Superior temporal gyrus (tissue), 1 donor: ENCODE data around the gene COBL.
"Not testable (repeated sequence)": the region's sequence is repeated elsewhere in the genome, so short reads cannot be mapped to it uniquely, and the experiment has no call there.

Experiments used
- DNase-seq: peaks from one replicate; pipeline ENCODE4 v3.0.0-alpha.2; 2016; ENCODE audit errors: extremely low spot score

The COBL gene

DNA sequence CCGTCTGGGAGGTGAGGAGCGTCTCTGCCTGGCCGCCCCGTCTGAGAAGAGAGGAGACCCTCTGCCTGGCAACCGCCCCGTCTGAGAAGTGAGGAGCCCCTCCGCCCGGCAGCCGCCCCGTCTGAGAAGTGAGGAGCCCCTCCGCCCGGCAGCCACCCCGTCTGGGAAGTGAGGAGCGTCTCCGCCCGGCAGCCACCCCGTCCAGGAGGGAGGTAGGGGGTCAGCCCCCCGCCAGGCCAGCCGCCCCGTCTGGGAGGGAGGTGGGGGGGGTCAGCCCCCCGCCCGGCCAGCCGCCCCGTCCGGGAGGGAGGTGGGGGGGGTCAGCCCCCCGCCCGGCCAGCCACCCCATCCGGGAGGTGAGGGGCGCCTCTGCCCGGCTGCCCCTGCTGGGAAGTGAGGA lies 108.5 kb downstream of the COBL start:
- DNase-seq = not testable (repeated sequence)

DNA sequence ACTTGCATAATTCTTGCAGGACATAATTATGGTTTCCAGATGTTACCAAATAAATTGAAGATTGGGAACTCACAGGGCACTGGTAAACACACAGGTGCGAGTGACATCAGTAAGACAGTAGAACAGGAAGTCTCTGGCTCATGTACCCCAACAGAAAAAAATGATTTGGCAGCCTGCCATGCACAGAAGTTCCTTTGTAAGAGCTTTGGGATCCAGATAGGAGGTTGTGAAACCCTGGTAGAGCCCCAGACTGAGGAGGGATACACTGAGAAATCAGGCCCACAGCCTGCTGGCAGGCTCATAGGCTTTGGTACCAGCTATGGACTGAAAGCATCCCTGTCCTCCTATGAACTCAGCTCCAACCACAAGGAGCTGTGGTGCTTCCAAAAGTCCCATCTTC lies 118.0 kb downstream of the COBL start:
- DNase-seq = no peak

DNA sequence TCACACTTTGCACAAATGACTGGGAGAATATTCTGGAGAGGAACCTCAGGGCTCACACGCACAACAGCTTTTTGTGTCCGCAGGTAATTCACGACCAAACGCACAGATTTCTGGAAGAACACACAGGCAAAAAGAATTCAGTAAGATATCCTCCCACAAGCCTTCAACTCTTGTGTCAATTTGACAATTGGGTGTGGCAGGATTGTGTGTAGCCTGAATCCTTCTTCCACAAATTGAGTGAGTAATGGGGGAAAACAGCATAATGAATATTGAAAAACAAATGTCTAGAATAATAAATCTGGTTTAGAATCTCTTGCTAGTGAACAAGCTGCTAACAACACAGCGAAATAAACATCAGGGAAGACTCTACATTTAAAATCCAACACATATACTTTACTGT lies 125.6 kb downstream of the COBL start:
- no peak for DNase-seq

DNA sequence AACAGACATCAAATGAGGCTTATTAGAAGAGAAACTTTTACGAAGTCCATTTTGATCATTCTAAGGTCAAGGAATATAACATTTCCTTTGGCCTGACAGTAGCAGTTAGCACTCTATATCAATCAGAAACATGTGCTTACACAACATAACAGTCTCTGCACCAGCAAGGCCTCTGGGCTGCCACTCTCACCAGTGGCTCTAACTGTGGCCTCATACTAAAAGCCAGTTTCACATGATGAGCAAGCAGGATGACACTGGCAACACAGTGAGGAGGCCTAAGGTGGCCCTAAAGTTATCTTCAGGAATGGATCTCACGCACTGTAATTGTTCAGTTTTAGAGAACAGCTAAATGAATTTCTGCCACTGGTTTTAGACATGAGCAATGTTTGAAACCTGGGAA lies 126.8 kb downstream of the COBL start:
- DNase-seq = no peak

DNA sequence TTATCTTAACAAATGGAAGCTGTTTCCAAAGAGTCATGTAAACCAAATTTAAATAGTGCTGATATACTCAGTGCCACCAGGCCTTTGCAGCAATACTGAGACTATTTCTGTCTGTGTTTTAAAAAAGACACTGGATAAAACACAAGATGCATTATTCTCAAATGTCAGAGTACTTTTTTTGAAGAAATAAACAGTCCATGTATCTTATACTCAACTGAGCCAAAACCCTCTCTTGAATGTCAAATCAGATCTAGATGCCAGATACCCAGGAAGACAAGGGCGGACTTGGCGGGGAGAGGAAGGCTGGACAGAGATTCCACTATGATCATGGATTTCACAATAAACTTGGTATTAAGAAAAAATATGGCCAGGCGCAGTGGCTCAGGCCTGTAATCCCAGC lies 127.6 kb downstream of the COBL start:
- DNase-seq = no peak

DNA sequence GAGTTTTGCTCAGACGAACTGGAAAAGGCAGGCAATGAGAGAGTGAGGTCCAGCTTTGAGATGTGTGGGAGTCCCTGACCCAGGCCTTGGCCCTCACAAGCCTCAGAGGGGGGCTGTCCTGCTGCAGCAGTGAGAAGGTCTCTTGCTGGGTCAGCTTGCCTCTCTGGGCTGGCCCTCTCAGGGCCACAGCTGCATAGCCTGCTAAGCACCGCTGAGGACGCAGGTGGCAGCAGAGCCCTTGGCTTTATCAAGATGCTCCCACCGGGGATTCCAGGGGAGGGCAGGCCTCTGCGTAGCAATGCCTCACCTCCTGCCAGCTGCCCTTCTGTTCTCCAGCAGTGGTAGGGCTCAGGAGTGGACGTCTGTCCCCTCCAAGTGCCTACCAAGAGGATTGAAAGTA lies 128.7 kb downstream of the COBL start:
- DNase-seq = peak; percentile 76

DNA sequence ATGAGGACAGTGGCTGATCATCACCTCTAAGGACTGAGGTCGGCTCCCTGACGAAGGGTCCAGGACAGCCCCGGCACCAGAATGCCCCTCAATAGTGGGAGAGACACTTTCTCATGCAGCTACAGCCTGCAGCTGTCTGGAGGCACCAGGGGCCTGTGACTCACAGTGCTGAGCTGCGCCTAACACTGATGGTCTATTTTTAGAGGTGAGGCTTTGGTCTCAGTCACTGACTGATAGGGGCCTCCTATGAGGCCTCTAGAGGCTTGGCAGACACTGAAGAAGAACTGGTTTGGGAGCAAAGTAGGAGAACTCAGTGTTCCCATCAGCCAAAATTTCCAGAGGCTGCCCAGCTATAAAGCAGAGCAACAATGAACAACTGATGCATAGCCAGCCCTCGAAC lies 130.1 kb downstream of the COBL start:
- DNase-seq = peak; percentile 69

DNA sequence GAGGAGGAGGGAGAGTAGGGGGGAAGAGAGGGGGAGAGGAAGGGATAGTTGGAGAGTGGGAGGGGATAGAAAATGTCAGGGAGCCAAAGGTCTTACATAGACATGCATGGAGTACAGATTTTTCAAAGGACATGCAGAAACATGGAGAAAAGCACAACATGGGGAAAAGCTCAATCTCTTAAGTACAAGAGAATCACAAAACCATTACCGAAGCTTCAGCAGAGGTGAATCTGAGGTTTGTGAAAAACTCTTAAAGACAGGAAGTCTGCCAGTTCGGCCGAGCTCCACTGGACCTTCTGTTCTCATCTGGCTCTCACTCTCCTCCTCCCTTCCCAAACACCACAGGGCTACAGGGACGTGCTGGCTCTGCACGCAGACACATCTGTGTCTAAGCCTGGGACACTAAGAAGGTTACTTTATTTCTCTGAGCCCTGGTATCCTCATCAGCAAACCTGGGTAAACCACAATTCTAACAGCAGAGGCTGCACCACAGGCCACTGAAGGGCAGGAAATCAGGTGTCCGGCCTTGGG lies 133.9 kb downstream of the COBL start:
- DNase-seq = no peak

DNA sequence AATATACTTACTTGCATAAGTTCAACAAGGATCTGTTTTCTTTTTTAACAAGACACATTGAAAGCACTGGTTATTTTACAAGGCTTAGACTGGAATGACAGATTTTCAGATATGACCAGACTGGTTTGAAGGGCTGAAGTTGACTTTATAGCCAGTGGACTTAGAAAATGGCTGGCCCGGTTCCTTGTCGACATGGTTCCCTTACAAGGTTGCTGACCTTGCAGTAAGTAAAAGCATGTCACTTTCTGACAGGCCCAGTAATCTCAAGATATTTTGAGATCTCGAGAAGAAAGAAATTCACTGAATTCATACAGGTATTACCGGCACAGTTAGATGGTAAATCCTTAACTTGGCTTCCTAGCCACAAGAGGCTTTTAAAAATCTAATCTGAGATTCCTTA lies 136.5 kb downstream of the COBL start:
- no peak for DNase-seq

DNA sequence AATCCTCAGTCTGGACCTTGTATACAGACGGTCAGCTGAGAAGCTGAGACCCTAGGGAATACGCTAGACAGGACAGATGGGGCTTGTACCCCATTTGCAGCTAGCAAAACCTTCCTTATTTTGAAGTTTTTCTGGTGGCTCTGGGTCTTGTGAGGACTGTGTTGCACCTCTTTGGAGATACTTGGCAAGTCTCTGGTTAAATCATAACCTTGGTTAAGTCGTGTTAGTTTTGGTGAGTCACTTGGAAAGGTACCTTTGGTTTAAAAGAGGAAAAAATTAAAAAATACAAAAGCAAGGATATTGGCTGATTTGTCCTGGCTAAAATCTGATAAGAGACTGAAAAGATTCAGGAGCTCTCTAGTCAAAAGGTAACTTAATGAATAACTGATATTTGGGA lies 140.6 kb downstream of the COBL start:
- DNase-seq = no peak

DNA sequence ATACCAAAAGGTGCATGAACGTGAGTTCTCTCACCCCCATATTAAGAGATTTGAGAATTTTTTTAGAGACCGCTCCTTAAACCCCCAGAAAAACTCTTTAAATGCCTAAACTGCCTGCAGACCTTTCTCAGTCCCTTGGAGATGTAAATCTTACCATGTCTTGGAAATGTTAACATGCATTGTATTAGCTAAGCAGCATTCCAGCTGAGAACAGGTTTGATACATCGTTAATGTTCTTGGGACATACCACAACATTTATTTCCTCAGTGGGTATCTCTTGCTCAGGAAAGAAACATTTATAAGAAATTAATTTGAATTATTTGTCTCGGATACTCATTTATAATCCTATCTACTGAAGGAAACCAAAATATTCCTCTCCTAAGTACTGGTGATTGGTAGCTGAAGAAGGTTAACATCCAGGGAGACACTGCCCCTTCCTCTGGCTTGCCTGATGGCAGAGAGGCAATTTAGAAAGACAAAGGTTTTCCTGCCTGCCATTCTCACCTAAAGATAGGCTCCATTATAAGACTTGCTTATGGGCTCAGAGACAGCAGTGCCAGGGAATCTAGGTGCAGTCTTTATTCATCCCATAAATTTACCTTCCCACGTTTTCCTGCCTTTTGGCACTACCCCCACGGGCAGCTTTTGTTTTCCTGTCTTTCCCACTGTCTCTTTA lies 141.2 kb downstream of the COBL start:
- no peak for DNase-seq

DNA sequence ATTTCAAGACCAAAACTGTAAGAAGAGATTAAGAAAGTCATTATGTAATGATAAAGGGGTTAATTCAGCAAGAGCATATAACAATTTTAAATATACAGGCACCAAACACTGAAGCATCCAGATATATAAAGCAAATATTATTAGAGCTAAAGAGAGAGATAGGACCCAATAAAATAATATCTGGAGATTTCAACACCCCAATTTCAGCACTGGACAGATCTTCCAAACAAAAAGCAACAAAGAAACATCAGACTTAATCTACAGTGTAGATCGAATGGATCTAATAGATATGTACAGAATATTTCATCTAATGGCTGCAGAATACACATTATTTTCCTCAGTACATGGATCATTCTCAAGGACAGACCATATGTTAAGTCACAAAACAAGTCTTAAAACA lies 151.3 kb downstream of the COBL start:
- DNase-seq = no peak

DNA sequence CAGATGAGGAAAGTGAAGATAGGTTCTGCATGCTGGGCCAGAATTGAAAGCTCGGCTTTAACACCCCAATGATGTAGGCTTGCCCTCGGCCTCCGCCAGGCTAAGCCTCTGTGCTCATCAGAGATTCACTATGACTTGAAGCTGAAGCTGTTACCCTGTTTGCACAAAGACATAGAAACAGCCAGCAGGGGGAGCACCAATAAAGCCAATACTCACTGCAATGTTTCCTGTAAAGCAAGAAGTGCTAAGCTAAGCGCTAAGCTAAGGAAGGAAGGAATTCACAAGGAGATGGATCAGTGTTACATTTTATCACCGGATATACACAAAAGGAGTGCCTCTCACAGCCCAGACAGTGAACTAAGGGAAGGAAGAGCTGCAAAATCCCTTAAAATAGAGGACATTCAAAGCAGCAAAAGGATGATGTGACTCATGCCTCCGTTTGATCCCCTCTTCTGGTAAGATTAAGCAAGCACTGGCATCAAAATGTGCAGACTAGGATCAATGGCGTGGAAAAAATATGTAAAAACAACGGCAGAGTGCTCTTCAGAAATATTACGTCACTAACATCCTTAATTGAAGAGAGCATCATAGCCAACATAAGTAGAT lies 153.8 kb downstream of the COBL start:
- DNase-seq = peak; percentile 99

DNA sequence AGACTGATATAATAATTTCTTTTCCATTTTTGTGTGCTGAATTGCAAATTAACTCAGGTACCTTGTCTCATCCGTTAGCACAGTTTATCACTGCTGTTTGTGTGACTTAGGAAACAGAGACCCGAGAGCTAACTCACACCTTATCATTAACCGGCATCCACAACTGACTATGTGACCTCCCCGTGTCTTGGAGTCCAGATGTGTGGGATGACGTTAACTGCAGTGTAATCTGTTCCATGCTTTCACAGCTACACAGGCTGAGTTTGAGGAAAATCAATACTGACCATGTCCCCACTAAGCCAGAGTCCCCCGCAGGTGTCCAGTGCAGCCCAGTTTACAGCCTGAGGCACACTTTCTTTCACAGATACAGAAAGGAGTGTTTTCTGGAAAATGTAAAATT lies 154.7 kb downstream of the COBL start:
- DNase-seq = no peak

DNA sequence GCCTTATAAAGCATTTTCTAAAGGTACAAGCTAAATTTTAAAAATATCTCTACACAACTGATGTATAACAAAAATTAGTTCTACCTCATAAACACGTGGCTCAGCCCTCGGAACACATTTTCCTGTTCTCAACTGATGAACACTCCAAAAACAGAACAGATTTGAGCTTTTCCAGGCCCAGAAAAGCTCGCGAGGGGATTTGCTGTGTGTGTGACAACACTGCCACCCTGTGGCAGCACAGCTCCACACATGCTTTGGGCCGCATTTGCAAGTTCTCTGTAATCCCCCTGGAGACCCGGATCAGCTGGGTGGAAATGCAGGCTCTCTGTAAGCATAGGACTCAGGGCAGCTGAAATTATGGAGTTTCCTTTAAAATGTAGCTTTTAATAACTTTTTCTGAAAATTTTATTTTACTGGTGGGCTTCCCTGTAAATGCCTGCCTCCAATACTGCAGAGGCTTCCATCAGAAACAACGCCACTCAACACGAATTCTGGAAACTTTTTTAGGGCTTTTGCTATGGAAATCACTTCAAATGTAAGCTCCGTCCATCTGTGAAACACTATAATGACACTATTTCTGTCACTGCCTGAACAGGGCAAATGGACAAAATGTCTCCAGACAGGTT lies 155.5 kb downstream of the COBL start:
- DNase-seq = peak; percentile 92

DNA sequence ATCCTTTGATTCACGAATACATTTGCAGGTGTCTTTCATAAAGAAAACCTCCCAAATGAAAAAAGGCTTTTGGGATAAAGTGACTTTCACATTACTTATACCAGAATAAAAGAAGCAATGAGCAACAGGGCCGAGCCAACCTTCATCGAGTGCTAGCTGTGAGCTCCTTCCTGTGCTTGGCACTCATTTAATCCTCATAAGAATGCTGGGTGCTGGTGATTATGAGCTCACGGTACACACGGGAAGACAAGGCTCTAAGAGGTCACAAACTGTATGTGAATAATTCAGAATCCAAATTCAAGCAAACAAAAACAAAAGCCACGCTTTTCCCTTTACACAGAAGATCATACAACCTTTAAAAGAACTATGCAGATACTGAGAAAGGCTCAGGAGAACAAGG lies 156.2 kb downstream of the COBL start:
- peak; percentile 45 for DNase-seq

DNA sequence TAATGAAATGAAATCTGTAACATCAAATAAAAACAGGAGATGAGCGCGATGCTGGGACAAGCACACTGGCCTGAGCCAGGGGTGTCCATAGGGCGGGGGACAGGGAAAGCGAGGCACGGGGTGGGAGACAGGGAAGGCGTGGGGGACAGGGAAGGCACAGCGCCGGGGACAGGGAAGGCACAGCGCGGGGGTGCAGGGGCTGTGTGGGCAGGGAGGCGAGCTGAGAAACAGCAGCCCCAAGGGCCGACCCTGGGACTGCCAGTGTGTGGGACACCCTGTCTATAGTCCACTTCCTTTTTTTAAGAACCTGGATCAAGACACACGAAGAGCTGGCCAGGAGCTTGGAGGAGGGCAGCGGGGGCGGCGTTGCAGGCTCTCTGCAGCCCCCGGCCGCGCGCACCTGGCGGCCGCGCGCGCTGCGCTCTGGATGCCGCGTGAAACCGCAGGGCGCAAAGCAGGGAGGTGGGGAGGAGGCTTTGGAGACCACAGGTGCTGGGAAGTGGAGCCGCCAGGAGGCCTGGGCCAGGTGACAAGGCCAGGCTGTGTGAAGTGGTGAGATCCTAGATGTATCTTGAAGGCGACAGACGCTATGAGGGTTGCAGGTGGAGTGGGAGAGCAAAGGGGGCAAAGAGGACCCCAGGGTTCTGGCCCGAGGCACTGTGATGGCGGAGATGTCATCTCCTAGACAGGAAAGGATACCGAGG lies 157.7 kb downstream of the COBL start:
- DNase-seq = no peak

DNA sequence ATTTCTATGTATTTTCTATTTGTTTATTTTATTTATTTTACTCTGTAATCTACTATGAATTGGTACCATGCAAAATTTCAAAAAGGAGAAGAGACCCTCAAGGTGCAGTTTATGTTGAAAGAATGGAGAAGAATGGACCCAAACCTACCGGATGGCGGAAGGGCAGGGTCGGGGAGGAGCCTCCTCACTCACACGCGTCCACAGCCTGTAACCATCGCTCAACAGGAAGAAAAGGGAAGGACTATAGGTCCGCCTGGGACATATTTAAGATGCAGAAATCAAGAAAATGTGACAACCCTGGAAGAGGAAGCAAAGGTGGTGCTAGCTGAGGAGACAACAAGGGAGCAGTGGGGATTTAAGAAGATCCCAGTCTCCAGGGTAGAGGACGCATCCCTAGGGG lies 158.4 kb downstream of the COBL start:
- DNase-seq = no peak

DNA sequence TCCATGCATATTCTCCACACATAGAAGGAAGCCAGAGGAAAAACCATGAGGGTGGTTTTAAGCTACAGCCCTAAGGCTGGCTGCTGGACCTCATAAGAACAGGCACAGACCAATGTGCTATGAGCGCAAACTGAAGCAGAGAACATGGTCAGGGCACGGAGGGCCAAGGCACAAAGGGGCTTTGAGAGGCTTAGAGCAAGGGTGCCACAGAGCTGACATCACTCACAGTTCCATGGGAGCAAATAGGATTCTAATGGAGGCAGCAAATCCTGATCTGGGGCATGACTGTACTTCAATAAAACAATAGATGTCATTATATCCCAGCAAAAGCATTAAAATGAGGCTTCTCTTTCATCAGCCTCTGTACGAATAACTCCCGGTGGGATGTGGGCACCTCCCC lies 162.4 kb downstream of the COBL start:
- DNase-seq = peak; percentile 92

DNA sequence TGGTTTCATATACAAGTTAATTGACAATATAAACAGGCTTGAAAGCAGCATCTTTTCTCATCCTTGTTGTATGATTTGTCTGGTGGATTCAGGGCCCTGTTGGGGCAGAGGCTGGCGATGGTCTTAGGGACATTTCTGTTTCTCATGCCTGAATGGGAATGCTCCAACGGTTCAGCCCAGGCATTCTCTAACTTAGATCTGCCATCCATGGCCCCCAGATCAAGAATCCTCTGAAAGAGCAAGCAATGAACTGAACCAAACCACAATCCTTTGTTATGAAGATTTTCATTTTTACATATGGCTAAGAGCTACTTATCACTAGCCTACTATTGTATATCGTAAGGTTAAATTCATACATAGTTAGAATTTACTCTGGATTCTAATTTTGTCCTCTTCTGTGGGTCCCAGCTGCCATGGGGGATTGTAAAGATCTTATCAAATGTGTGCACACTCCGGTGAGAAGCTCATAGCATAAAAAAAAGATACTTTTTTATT lies 163.9 kb downstream of the COBL start:
- no peak for DNase-seq

DNA sequence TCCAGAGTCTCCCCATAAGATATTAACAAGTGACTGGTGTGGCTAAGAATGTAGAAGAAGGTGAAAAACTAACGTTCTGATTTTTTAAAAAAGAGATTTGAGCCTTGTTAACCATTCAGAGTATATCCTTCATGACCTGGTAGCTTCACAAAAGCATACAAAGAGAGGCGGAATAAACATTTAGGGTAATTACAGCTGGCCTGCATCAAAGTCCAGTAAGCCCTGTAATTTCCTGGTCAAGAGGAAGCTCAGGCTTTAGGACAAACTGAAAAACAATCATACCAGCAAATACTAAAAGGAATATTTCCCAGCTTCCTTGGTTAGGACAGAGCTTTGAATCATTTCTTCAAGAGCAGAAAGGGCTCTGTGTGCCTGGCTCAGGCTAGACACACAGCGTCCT lies 165.2 kb downstream of the COBL start:
- no peak for DNase-seq

DNA sequence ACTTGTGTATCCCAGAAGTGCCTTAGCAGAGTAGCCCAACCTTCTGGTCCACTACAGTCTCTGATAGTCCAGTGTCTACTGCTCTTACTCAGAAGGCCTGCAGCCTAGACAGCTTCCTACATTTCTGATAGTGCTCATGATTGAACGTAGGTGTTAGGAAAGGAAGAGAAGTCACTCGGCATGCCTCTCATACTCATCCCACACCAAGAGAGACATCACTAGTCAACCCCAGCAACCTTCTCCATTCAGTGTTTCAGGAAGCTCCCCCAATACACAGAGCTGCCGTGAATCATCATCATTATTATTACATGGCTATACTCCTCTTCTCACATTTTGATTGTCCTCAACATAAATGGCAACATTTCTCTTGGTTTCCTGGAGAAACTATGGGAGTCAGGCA lies 166.4 kb downstream of the COBL start:
- DNase-seq = no peak
